GM21825 (cell line): ENCODE measurements around the gene NTRK3.
A peak's percentile ranks its signal among the peaks of the same experiment; 100 is the strongest.

Experiments used
- ATAC-seq: cut with Tn5 transposase; IDR thresholded peaks from one replicate; pipeline ENCODE4 v1.9.1; 2021; ENCODE audit warnings: mild to moderate bottlenecking, moderate library complexity; ENCODE audit not compliant: unreplicated experiment

Gene NTRK3

GRCh38 chr15:88188300-88188699 is 68.2 kb downstream of the NTRK3 start:
- ATAC-seq = no peak

GRCh38 chr15:88187195-88187594 is 69.3 kb downstream of the NTRK3 start:
- no peak for ATAC-seq

- ATAC-seq = no peak
Measured at GRCh38 chr15:88185584-88185983, 71.0 kb downstream of the NTRK3 start.

GRCh38 chr15:88181613-88182012 is 74.9 kb downstream of the NTRK3 start:
- no peak for ATAC-seq

- ATAC-seq = peak; percentile 84
Measured at GRCh38 chr15:88179562-88179961, 77.0 kb downstream of the NTRK3 start.

- no peak for ATAC-seq
Measured at GRCh38 chr15:88178631-88179030, 77.9 kb downstream of the NTRK3 start.

- ATAC-seq = no peak
Measured at GRCh38 chr15:88177451-88177850, 79.1 kb downstream of the NTRK3 start.

GRCh38 chr15:88174571-88174970 is 82.0 kb downstream of the NTRK3 start:
- no peak for ATAC-seq

GRCh38 chr15:88166082-88166993 is 90.2 kb downstream of the NTRK3 start:
- no peak for ATAC-seq

GRCh38 chr15:88161636-88162035 is 94.9 kb downstream of the NTRK3 start:
- ATAC-seq = no peak

GRCh38 chr15:88155310-88155709 is 101.2 kb downstream of the NTRK3 start:
- no peak for ATAC-seq

- ATAC-seq = no peak
Measured at GRCh38 chr15:88152672-88153071, 103.9 kb downstream of the NTRK3 start.

- no peak for ATAC-seq
Measured at GRCh38 chr15:88147760-88148159, 108.8 kb downstream of the NTRK3 start.

GRCh38 chr15:88144921-88145653 is 111.5 kb downstream of the NTRK3 start:
- no peak for ATAC-seq

- no peak for ATAC-seq
Measured at GRCh38 chr15:88142121-88142520, 114.4 kb downstream of the NTRK3 start.

GRCh38 chr15:88141269-88141889 is 115.2 kb downstream of the NTRK3 start:
- no peak for ATAC-seq

GRCh38 chr15:88140398-88140797 is 116.1 kb downstream of the NTRK3 start:
- ATAC-seq = no peak

- no peak for ATAC-seq
Measured at GRCh38 chr15:88139936-88140335, 116.6 kb downstream of the NTRK3 start.

GRCh38 chr15:88133795-88134194 is 122.7 kb downstream of the NTRK3 start:
- no peak for ATAC-seq

GRCh38 chr15:88132499-88132898 is 124.0 kb downstream of the NTRK3 start:
- no peak for ATAC-seq

GRCh38 chr15:88131937-88132336 is 124.6 kb downstream of the NTRK3 start:
- ATAC-seq = no peak

GRCh38 chr15:88127432-88127790 is 129.1 kb downstream of the NTRK3 start:
- ATAC-seq = no peak
